AG04450 (cell line): ENCODE results near the gene H2AZ1. TPM values are rescaled to one million over a fixed set of nuclear protein-coding genes. Genes with fewer than 3 reads are reported as not detected.
"Not testable (repeated sequence)": the region's sequence is repeated elsewhere in the genome, so short reads cannot be mapped to it uniquely, and the experiment has no call there.

Experiments used
- CTCF ChIA-PET: fragments of 300-600, 350-600 bp; formaldehyde crosslinking; extraction: SDS; loops from one replicate; lab custom pipeline; 2022; ENCODE audit warnings: antibody characterized with exemption, inconsistent platforms; lab: Charles Lee
- POLR2A ChIA-PET: fragments of 350-600 bp; formaldehyde crosslinking; extraction: SDS; loops from one replicate; lab custom pipeline; 2021; ENCODE audit warnings: antibody characterized with exemption, inconsistent platforms; lab: Yijun Ruan, JAX
- DNase-seq: peaks from one replicate; pipeline ENCODE4 v3.0.0-alpha.2; 2011; ENCODE audit warnings: low read depth, low spot score
- H3K27ac ChIP-seq: one replicate; pipeline ENCODE4 v1.5.1; 2012; ENCODE audit warnings: low read depth, low read length, control low read depth
- H3K27me3 ChIP-seq: one replicate; pipeline ENCODE4 v1.6.0; 2012; ENCODE audit warnings: low read length; ENCODE audit not compliant: control insufficient read depth, insufficient read depth
- H3K4me3 ChIP-seq: 2 replicates; pipeline ENCODE4 v1.5.1; 2011; ENCODE audit warnings: mild to moderate bottlenecking, low read depth, low read length, control low read depth
- H3K9me3 ChIP-seq: 2 replicates; pipeline ENCODE4 v1.5.1; 2012; ENCODE audit warnings: low read length; ENCODE audit not compliant: control insufficient read depth, insufficient read depth
- CTCF ChIP-seq: IDR thresholded peaks from 2 replicates; pipeline ENCODE4 v1.5.1; 2011; ENCODE audit warnings: low read depth, low read length, control low read depth, inconsistent platforms
- polyA plus RNA-seq: library from polyadenylated mRNA; depleted of rRNA; stranded (reverse); fragments of >200 nt; gene quantifications from 2 replicates; pipeline ENCODE4 v1.2.3, GENCODE V29; 2011

The H2AZ1 gene
- polyA plus RNA-seq, 1 experiment, result 447 TPM

DNA sequence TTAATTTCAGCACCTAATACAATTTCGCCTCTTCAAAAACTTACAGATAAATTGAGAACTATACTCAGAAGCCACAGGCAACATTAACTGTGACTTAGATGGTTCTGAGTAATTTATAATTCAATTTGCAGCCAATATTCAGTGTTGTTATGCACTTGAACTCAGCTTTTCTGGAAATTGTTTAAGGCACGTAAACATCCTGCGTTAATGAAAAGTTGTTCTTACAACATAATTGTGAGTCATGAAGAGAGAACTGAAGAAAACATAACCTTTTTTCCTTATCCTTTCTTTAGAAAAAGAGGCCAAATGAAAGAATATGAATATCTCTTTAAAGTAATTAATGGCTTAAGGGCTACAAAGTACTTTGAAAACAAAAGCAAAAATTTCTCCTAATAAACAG lies 16.6 kb upstream of the H2AZ1 start:
- Histone ChIP-seq H3K4me3 (no peak overlapping the region), H3K9me3 (no peaks in the 10 kb centered on the region; the same call in 1 of the 2 replicates), H3K27ac (no peak overlapping the region), H3K27me3 (no peaks in the 10 kb centered on the region)
- TF ChIP-seq CTCF, result no peak
- ChIA-PET POLR2A (interaction anchor here (1.0 to 1.5 kb wide), 2 partner anchors 13 to 18 kb away, joined by 3 to 15 read pairs; no protein-coding TSS in a partner anchor), CTCF (interaction anchor here (1.9 kb wide), 1 partner anchor 31 kb away, joined by 10 read pairs; no protein-coding TSS in a partner anchor)
- no peak for DNase-seq

DNA sequence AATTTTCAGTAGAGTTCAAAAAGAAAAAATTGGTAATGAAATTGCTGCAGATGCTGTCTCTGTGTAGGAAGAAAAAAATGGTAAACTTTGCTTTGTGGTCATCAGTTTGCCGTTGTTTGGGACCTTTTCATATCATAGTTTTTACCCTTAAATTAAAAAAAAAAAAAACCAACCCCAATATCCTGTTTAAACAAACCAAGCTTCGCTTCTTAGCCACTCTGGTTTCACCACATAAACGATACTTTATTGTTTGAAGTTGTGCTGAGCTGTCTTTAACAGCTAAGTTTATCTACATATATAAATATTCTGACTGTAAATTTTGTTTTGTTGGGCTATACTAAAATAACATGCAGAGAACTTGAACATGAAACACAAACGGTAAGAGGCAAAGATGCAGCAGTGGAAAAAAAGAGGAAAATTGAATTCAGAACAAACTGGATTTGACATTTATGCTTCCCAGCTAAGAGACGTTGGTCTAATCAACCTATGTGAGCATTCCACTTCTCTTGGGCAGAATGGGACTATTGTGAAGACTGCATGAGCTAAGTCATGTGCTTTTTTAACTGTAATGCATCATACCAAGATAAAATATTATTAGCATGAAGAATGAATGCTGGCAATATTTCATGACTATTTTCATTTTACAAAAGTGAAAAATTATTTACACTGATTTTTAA lies 15.7 kb upstream of the H2AZ1 start:
- Histone ChIP-seq H3K4me3 (no peak overlapping the region), H3K27me3 (no peaks in the 10 kb centered on the region), H3K9me3 (no peaks in the 10 kb centered on the region), H3K27ac (no peak overlapping the region)
- TF ChIP-seq CTCF, result no peak
- CTCF ChIA-PET, result interaction anchor here (0.6 to 1.9 kb wide), 3 partner anchors 17 to 401 kb away, joined by 3 to 10 read pairs (median 8); no protein-coding TSS in a partner anchor
- no peak for DNase-seq
- POLR2A ChIA-PET, result interaction anchor here (1.0 to 1.5 kb wide), 2 partner anchors 15 to 17 kb away, joined by 5 to 15 read pairs; partner anchors contain the start of gene H2AZ1

- no peaks in the 10 kb centered on the region for H3K9me3 ChIP-seq
- ChIA-PET POLR2A (interaction anchor here (1.0 to 1.5 kb wide), 2 partner anchors 15 to 17 kb away, joined by 5 to 15 read pairs; partner anchors contain the start of gene H2AZ1), CTCF (interaction anchor here (0.6 to 1.9 kb wide), 4 partner anchors 16 to 400 kb away, joined by 3 to 10 read pairs (median 6); no protein-coding TSS in a partner anchor)
- H3K27me3 ChIP-seq, result no peaks in the 10 kb centered on the region
- no peak overlapping the region for H3K27ac ChIP-seq
- no peak for DNase-seq
- no peak overlapping the region for H3K4me3 ChIP-seq
- no peak for TF ChIP-seq CTCF
Measured at GRCh38 chr4:99965173-99965572, 15.1 kb upstream of the H2AZ1 start.

DNA sequence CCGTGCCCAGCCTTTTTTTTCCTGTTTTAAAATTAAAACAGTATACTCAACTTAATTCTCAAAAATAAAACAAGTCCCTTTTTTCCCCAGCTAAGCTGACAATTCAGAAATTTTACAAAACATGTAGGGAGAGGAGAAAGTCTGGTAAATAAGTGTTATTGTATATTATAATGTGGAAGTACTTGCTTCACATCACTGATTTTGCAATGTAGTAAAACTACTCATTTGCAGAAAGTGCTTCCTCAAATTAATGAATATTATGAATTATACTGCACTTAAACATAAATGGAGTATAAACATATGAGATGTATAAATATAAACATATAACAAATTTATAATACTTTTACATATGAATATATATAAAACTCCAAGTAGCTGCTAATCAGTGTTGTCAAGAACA lies 11.6 kb upstream of the H2AZ1 start:
- TF ChIP-seq CTCF, result no peak
- Histone ChIP-seq H3K27me3 (no peaks in the 10 kb centered on the region), H3K4me3 (no peak overlapping the region), H3K27ac (no peak overlapping the region), H3K9me3 (no peaks in the 10 kb centered on the region)
- ChIA-PET CTCF (interaction anchor here (2.0 to 3.3 kb wide), 3 partner anchors 10 to 36 kb away, joined by 5 to 17 read pairs (median 7); no protein-coding TSS in a partner anchor), POLR2A (interaction anchor here (0.7 to 1.0 kb wide), 2 partner anchors 11 to 13 kb away, joined by 3 to 4 read pairs; partner anchors contain the start of gene H2AZ1)
- DNase-seq, result no peak

DNA sequence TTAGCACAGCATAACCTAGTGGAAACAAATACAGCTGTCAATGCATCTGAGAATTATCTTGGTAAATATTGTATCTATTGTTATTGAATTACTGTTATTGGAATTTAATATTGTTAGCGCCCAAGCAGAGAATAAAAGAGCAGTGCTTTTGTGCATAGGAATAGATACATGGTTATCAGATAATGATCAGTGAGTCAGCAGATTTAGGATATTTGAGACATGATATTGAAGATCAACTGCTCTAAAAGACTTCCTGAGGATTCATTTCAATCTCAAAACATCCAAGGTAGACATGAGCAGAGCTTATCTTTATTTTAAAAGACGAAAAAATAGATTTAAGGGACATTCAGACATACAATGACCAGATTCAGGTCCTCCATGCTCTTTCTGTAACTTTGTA lies 10.6 kb upstream of the H2AZ1 start:
- no peak for DNase-seq
- TF ChIP-seq CTCF, result no peak
- POLR2A ChIA-PET, result no interaction called here

GRCh38 chr4:99958207-99958606 lies 8.1 kb upstream of the H2AZ1 start:
- CTCF ChIA-PET, H3K9me3 ChIP-seq, DNase-seq, H3K4me3 ChIP-seq, H3K27ac ChIP-seq, H3K27me3 ChIP-seq: not testable (repeated sequence)
- POLR2A ChIA-PET, result interaction anchor here (0.8 kb wide), 1 partner anchor 8 kb away, joined by 3 read pairs; the partner anchor contains the start of gene H2AZ1

More for the DNA sequence above, 10.6 kb upstream of the H2AZ1 start:
- Histone ChIP-seq H3K27me3 (no peaks in the 10 kb centered on the region), H3K27ac (no peak overlapping the region), H3K4me3 (no peak overlapping the region), H3K9me3 (no peaks in the 10 kb centered on the region)
- CTCF ChIA-PET, result interaction anchor here (0.8 to 3.3 kb wide), 3 partner anchors 9 to 37 kb away, joined by 4 to 17 read pairs (median 5); no protein-coding TSS in a partner anchor
